ENCODE results near the gene SPATA31C2. TPM values are rescaled to one million over a fixed set of nuclear protein-coding genes. Genes with fewer than 3 reads are reported as not detected.

SPATA31C2 gene
- total RNA-seq, 1 experiment from 2014 or later, result not detected

- Histone ChIP-seq H3K4me3 (no peak overlapping the region), H3K27ac (no peak overlapping the region), H3K79me2 (ENCODE audit: low read depth) (no peaks in the 10 kb centered on the region), H3K9me2 (ENCODE audit: insufficient read depth) (no peaks in the 10 kb centered on the region), H3K36me3 (ENCODE audit: low read depth) (no peaks in the 10 kb centered on the region), H2AFZ (no peak overlapping the region), H4K20me1 (ENCODE audit: insufficient read depth) (no peaks in the 10 kb centered on the region; the same call in 1 of the 2 replicates), H3K27me3 (ENCODE audit: insufficient read depth, low read depth) (no peaks in the 10 kb centered on the region), H3K4me1 (replicated peaks; ENCODE audit: insufficient read depth) (no peaks in the 10 kb centered on the region), H3K4me2 (no peak overlapping the region), H3F3A (ENCODE audit: insufficient read depth, low read depth) (no peaks in the 10 kb centered on the region), H3K9me3 (ENCODE audit: insufficient read depth, low read depth) (no peaks in the 10 kb centered on the region)
- no peak for DNase-seq
- intact Hi-C loops (cut with micrococcal nuclease; ENCODE audit: unreplicated experiment), result loop anchor here (5.0 to 10.0 kb wide), 4 partner anchors 195 to 423 kb away; partner anchors contain the start of gene CDK20
- BruUV-seq (replicated peaks), result no TSS peak
- TF ChIP-seq, protein P1, sequence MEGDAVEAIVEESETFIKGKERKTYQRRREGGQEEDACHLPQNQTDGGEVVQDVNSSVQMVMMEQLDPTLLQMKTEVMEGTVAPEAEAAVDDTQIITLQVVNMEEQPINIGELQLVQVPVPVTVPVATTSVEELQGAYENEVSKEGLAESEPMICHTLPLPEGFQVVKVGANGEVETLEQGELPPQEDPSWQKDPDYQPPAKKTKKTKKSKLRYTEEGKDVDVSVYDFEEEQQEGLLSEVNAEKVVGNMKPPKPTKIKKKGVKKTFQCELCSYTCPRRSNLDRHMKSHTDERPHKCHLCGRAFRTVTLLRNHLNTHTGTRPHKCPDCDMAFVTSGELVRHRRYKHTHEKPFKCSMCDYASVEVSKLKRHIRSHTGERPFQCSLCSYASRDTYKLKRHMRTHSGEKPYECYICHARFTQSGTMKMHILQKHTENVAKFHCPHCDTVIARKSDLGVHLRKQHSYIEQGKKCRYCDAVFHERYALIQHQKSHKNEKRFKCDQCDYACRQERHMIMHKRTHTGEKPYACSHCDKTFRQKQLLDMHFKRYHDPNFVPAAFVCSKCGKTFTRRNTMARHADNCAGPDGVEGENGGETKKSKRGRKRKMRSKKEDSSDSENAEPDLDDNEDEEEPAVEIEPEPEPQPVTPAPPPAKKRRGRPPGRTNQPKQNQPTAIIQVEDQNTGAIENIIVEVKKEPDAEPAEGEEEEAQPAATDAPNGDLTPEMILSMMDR (conservative IDR thresholded peaks at IDR 0.05), result no peak
- TF ChIP-seq EZH2 (IDR thresholded peaks at IDR 0.05; ENCODE audit: low read depth), result no peak
- ChIA-PET POLR2A (ENCODE audit: unreplicated experiment) (no interaction called here), CTCF (no interaction called here)
Observed at GRCh38 chr9:88169700-88170099, 31.4 kb upstream of the SPATA31C2 start.

GRCh38 chr9:88168564-88168963 is 30.3 kb upstream of the SPATA31C2 start:
- intact Hi-C loops (cut with micrococcal nuclease; ENCODE audit: unreplicated experiment), result no loop called here
- Histone ChIP-seq H4K20me1 (ENCODE audit: insufficient read depth) (no peaks in the 10 kb centered on the region; the same call in 1 of the 2 replicates), H2AFZ (no peak overlapping the region), H3K36me3 (ENCODE audit: low read depth) (no peaks in the 10 kb centered on the region), H3F3A (ENCODE audit: insufficient read depth, low read depth) (no peaks in the 10 kb centered on the region), H3K4me3 (no peak overlapping the region), H3K27ac (no peak overlapping the region), H3K9me3 (ENCODE audit: insufficient read depth, low read depth) (no peaks in the 10 kb centered on the region), H3K4me2 (no peak overlapping the region), H3K4me1 (replicated peaks; ENCODE audit: insufficient read depth) (no peaks in the 10 kb centered on the region), H3K27me3 (ENCODE audit: insufficient read depth, low read depth) (no peaks in the 10 kb centered on the region), H3K79me2 (ENCODE audit: low read depth) (no peaks in the 10 kb centered on the region), H3K9me2 (ENCODE audit: insufficient read depth) (no peaks in the 10 kb centered on the region)
- BruUV-seq (replicated peaks), result no TSS peak
- ChIA-PET CTCF (no interaction called here), POLR2A (ENCODE audit: unreplicated experiment) (no interaction called here)
- TF ChIP-seq, protein P1 (conservative IDR thresholded peaks at IDR 0.05), result no peak
- no peak for TF ChIP-seq EZH2 (IDR thresholded peaks at IDR 0.05; ENCODE audit: low read depth)
- no peak for DNase-seq

DNA sequence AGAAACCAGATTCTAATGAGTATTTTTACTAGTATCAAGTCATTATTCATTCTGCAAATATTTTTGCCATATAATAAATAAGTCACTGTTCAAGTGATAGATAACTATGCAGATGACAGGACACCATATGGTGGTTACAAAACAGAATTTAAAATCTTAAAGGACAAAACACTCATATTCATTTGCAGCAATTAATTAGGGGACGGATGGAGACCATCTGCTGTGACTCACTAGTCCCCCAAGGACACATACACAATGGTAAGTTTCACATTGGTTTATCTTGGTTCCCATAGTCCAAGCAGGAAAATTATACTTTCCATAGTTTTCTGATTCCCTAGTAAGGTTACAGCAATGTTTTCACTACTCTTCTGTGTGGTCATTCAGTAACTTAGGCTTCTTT is 28.4 kb upstream of the SPATA31C2 start:
- H3K9me3 ChIP-seq (ENCODE audit: insufficient read depth, low read depth), result no peaks in the 10 kb centered on the region
- H3K27me3 ChIP-seq (ENCODE audit: insufficient read depth, low read depth), result no peaks in the 10 kb centered on the region
- no peak overlapping the region for H3K4me3 ChIP-seq
- no peaks in the 10 kb centered on the region for H3K4me1 ChIP-seq (replicated peaks; ENCODE audit: insufficient read depth)
- ChIA-PET CTCF (no interaction called here), POLR2A (ENCODE audit: unreplicated experiment) (no interaction called here)
- intact Hi-C loops (cut with micrococcal nuclease; ENCODE audit: unreplicated experiment), result no loop called here
- H3K36me3 ChIP-seq (ENCODE audit: low read depth), result no peaks in the 10 kb centered on the region
- H2AFZ ChIP-seq, result no peak overlapping the region
- no peaks in the 10 kb centered on the region for H3K79me2 ChIP-seq (ENCODE audit: low read depth)
- BruUV-seq (replicated peaks), result no TSS peak
- H4K20me1 ChIP-seq (ENCODE audit: insufficient read depth), result no peaks in the 10 kb centered on the region; the same call in 1 of the 2 replicates
- no peak for TF ChIP-seq EZH2 (IDR thresholded peaks at IDR 0.05; ENCODE audit: low read depth)
- TF ChIP-seq, protein P1 (conservative IDR thresholded peaks at IDR 0.05), result no peak
- no peaks in the 10 kb centered on the region for H3K9me2 ChIP-seq (ENCODE audit: insufficient read depth)
- no peak for DNase-seq
- no peaks in the 10 kb centered on the region for H3F3A ChIP-seq (ENCODE audit: insufficient read depth, low read depth)
- H3K4me2 ChIP-seq, result no peak overlapping the region
- H3K27ac ChIP-seq, result no peak overlapping the region
